Activated CD4-positive, alpha-beta T cell treated with anti-CD3 and anti-CD28 coated beads, Interleukin-2, amount 50 U/mL, for 24 hours (primary cell): ENCODE measurements around the gene C3orf18.

Experiments used
- DNase-seq, 2 donors: peaks; one replicate each; pipeline ENCODE4 v3.0.0-alpha.2; 2020; ENCODE audit warnings: low read depth in 1 of 2, low spot score in 1 of 2

Gene C3orf18

DNA sequence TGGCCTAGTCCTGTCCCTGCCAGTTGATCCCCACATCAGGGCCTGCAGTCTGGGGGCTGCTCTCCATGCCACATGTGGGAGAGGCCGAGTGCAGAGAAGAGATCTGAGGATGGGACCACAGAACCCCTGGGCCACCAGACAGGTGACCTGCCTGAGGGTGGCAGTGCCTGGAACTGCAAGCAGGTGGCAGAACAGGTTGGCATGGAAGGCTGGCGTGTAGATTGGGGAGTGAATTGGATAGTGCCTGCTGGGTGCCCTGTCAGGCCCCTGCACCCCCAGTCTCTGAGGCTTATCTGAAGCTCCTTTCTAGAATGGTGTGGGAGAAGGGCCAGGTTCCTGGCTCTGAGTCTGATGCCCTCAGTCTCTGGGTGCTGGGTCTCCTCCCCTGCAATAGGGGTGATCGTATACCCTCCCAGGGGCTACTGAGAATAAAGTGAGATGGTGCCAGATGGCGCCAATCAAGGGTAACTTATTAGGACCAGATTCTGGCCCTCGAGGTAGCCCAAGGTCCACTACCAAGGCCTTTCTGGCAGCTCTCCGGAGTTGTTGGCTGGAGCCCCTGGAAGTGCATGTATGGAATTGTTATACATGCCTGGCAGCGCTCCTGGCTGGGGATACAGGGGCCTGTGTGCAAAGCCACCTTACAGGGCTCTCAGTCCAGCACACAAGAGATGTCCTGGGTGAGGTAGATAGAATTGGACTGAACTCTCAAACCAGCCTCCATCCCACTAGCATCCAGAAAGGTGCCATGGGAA lies 15.7 kb downstream of the C3orf18 start:
- no peak for DNase-seq

DNA sequence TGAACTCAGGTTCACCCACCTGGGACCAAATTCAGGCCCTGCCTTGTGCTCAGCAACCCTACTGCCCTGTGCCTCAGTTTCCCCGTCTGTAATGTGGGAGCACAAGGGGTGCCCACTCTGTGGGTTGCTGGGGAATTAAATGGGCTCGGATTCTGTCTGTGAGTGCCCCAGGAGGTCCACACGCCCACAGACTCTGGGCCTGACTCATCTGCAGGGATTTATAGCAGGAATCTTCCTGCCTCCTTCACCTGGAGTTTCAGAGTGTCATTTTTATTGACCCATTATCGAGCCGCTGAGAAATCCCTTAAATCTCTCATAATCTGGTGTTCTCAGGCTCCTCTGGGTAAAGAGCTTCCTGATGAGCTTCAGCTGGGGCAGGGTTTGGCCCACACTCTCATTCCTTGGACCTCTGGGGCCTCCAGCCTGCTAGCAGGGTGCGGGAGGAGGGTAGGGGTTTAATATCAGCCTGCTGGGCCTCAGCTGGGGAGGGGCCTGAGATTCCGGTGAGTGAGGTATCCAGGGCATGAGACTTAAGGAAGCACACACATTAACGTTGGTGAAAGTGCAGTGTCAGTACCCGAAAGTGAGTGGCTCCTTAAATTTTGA lies 16.4 kb downstream of the C3orf18 start:
- no peak for DNase-seq

DNA sequence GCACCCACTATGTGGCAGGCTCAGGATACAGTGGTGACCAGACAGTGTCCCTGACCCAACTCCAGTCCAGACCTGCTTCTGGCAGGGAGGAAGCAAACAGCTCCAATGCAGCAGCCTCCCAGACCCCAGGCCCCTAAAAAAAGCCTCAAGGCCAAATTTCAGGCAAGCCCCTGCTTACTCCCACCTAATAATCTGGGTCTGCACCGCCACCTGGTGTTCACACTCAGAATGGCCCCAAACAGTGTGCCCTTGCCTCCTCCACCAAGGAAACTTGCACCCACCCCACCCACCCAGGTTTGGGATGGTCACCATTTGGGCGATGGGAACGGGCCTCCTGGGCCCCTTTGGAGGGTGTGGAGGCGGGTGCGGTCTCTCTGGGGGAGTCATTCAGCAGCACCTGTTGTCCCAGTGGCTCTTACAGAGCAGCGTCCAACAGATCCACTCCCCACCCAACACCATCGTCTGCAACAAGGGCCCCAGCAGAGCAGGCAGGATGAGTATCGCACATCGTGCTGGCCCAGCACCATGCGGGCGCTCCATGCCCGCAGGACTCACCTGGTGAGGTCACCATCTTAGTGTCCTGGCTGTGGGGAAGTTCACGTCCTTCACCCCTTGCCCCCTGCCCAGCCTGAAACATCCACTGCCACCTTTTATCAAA lies 17.3 kb downstream of the C3orf18 start:
- DNase-seq = peak; percentile 37 to 51

DNA sequence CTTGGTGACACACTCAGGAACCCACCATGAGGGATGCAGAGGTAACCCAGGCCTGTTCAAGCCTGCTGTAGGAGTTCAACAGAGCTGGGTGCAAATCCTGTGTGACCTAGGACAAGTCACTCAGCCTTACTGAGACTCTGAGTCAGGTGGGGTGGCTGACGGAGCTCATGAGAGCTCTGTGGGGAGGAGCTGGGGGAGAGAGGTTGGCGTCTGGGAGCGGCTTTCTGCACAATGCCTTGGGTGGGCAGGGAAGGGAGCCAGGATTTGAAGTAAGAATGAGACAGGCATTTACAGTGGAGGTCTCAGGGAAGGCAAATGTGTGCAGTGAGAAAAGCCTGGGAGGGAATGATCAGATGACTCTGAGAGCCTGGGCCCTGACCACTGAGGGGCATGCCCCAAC lies 18.3 kb downstream of the C3orf18 start:
- DNase-seq = no peak

DNA sequence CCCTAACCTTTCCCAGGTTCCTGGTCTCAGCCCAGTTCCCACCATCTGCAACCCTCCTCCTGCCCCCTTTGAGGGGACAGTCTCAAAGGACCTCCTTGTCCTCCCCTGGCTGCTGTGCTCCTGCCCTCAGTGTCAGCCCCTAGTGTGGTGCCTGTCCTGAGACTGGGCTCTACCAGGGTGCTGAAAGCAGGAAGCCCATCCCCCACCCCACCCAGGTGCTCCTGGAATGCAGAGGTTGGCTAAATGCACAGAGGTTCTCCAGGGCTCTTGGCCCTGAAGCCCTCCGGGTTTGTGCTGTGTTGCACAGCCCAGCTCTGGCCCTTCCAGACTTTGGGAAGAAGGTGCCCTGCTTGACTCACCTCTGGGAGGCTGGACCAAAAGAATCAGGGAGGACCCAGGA lies 21.8 kb downstream of the C3orf18 start:
- DNase-seq = no peak

DNA sequence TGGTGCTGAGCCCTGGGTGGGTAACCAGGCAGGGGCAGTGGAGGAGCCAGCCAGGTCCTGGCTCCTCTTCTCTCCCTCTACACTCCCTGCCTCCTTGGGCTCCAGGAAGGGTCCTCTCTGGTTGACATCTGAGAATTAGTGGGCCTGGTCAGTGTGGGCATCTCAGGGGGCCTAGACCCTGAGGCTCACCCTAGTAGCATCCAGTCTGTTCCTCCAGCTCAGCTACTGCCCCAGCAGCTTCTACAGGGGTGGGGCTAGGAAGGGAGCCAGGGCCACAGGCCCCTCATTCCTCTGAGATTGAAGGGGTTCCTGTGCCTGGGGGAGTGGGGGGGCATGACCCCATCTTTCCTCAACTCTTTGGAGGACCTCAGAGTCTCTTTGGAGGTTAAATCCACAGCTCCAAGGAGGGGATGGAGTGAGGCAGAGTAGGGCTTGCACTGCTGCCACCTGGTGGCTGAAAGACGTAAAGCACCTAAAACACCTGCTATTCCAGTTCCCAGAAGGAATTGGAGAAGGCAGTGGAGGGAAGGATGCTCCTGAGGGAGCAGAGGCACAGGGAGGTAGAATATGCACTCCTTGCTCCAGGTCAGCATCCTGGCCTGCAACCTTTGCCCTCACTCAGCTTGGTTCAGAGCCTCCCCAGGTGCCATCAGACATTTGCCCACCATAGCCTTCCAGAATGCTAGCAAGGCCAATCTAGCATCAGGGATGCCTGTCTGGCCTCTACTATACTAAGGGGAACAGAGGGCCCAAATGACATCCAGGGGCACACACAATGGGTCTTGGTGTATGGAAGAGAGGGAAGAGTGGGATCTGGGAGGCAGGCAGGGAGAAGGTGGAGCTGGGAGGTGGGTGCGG lies 25.1 kb downstream of the C3orf18 start:
- peak; percentile 45 to 52 for DNase-seq

DNA sequence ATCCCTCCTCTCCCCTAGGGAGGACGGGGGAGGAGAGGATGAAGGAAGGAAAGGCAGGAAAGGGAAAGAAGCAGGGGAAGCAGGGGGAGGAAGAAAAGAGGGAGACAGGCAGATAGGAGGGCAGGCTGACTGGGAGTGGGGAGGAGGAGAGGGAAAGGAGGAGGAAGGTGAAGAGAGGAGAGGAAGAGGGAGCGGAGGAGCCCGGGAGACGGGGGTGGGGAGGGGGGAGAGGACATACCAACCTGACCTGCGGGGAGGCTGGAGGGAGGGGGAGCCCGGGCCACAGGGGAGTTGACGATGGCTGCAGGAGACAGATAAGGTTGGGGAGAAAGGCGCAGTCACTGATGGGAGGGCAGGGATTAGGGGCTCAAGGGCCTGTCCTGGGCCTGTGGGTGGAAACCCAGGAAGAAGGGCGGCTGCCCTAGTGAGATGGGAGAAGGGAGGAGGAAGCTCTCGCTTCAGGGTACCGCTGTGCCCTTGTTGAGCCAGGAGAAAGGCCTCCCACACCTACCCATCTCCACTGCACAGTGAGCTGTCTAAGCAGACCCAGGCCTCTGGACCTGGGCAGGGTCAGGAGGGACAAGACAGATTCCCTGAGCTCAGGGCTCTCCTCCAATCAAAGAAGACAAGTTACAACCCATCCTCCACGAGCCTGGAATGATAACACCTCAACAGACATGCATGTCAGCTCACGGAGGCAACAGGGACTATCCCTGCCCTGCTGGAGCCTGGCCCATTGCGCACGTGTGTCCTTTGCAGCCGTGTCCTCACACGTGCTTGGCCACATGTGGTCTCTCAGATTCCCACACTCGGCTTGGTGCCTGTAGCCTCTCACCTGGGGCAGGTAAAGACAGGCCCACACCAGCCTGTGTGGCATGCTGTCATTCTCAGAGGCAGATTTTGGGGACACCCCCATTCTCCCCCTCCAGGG lies 27.9 kb downstream of the C3orf18 start:
- DNase-seq = no peak

DNA sequence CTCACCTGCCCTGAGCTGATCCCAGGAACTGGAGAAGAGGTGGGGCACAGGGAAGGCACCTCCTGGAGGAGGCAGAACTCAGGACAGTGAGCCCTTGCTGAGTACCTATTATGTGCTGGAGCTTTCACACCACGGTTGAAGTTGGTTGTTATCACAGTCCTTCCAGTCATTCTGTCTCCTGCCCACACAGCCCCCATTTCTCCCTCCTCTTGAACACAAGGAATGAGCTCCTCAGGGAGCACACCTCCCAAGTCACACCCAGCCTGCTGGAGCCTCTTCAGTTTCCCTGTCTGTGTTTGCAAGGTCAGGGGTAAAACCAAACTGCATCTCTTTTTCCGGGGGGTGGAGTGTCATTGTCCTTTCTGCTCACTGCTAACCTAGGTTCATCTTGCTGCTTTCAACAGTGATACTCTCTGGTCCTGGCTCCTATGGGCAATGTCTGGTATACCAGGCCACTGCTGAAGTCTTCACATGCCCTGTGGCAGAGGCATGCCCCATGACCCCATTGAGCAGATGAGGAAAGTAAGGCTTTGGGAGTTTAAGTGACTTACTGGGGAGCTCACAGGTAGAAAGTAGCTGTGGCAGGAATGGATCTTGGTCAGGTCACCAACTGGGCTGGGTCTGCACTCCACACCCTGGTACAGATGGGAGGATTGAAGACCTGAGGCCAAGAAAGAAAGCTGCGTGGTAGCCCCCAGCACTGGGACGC lies 30.0 kb downstream of the C3orf18 start:
- no peak for DNase-seq

DNA sequence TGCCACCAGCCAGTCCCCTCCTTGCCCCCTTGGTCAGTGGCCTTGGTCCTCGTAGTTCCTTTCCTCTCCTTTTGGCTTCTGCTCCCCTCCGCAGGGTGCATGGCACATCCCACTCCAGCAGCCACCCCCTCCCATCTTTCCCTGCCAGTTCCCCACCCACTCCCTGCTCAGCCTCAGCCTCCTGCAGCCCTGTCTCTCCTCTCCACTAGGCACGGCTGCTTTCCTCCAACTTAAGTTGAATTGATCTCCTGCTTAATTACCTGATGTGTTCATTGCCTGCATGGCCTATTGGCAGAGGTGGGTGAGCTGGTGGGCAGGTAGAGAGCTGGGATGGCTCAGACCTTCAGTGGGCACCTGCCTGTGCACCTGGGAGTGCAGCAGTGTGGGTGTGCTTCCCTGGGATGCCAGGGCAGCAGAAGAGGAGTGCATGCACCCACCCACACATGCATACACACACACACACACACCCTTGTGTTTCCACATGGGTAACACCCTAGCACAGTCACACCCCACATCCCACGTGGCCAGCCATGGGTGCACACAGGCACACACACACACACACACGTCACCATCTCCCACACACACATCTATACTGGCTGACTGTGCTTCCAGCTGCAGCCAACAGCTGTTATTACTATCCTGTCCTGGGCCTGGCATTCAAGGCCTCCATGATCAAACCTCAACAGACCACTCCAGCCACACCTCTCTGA lies 30.9 kb downstream of the C3orf18 start:
- no peak for DNase-seq

DNA sequence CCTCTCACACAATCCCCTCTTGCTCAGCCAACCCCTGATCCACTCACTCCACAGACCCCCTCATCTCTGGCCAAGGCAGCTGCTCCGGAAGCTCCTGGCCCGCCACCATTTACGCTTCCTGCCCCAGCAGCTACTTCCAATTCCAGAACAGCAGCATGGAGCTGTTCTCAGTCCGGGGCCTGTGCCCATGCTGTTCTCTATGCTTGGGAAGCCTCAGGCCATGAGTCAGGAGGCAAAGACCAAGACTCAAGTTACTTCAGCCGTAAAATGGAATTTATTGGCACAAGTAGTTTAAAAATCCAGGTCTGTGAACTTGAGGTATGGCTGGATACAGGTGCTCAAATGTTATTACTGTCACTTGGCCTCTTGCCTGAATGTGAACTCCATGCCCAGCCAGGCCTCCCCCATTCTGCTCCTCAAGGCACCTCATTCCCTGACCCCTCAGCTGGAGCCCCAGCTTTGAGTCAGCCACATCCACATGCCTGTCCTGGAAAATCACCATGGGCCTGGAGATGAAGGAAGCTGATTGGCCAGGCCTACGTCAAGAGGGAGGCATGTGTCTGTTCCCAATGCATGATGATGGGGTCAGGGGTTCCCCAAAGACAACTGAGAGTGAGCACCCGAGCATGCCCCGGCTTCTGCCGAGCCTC lies 32.7 kb downstream of the C3orf18 start:
- no peak for DNase-seq

DNA sequence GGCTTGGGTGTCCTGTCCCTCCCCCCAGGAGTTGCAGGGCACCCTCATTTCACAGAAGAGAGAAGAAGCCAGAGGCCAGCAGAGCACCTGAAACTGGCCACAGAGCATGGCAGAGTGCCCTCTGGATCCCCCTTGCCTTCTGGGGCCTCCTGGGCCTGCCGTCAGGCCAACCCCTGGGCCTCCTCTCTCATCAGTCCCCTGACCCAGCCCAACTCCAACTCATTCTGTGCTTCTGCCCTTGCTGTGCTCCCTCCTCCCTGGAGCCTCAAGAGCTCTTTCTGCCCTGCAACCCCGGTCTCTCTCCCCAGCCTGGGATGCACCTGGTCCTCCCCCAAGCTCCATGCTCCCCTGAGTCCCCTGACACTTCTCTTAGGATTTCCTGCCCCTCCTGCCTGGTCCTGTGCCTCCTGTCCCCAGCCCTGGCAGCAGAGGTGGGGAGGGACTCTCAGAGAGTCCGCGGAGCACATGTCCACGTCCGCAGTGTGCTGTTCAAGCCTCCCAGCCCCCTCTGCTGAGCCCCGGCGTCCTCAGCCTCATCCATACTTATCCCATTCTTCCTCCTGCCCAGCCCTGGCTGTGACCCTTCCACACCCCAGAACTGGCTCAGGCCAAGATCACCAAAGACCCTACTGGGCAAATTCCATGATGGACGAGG lies 33.6 kb downstream of the C3orf18 start:
- no peak for DNase-seq

DNA sequence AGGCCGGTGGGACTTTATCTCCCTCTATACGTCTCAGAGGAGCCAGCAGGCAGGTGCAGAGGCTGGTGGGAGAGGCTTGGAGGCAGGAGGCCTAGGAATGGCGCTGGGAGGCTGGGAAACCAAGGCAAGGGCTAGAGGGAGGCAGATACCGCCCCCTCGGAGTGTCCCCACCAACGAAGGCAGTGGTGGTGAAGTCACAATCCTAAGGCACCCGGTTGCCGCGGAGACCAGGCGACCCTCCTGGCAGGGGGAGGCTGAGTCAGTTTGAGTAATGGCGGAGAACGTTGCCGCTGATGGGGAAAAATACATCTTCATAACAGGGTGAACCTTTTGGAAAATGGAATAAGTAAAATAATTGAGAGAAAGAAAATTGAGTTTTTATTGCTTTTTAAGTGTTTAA lies 34.2 kb downstream of the C3orf18 start:
- DNase-seq = no peak

DNA sequence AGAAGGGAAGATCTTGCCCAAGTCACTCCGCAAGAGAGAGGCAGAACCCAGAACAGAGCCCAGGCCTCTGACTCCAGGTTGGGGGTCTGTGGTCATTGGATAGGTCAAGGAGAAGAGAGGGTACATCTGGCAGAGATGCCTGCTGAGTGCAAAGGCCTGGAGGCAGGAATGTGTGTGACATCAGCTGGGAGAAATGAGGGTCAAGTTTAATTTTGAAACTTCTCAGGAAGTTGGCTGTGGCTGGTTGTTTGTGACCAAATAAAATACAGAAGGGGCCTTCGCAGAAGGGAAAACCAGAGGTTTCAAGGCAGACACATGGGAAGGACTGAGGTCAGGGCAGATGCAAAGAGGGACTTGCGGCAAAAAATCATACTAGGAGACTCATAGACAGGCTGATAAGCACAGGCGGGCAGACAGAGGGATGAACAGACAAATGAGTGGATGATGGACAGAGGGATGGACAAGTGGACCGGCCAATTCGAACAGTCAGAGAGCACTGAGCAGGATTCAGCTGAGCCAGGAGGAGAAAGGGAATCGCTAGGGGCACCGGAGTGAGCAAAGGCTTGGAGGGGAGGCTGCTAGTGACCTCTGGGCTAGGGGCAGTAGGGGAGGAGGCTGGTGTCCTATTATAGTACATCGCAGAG lies 35.4 kb downstream of the C3orf18 start:
- DNase-seq = no peak

DNA sequence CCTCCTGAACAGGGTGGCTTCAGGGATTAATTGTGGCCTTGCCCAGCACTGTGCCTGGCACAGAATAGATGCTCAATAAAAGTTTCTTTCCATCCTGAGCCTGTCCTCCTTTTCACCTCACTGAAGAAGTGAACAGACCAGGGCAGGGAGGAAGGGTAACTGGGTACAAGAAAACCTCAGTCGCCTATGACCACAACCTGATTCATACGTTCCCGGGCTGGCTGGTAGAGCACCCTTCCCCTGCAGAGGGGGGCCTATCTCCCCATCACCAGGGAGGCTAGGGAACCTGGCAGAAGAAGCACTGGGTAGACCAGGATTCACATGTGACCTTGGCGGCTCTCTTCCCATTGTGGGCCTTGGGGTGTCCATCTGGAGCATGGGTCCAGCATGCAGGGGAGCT lies 36.3 kb downstream of the C3orf18 start:
- DNase-seq = no peak

DNA sequence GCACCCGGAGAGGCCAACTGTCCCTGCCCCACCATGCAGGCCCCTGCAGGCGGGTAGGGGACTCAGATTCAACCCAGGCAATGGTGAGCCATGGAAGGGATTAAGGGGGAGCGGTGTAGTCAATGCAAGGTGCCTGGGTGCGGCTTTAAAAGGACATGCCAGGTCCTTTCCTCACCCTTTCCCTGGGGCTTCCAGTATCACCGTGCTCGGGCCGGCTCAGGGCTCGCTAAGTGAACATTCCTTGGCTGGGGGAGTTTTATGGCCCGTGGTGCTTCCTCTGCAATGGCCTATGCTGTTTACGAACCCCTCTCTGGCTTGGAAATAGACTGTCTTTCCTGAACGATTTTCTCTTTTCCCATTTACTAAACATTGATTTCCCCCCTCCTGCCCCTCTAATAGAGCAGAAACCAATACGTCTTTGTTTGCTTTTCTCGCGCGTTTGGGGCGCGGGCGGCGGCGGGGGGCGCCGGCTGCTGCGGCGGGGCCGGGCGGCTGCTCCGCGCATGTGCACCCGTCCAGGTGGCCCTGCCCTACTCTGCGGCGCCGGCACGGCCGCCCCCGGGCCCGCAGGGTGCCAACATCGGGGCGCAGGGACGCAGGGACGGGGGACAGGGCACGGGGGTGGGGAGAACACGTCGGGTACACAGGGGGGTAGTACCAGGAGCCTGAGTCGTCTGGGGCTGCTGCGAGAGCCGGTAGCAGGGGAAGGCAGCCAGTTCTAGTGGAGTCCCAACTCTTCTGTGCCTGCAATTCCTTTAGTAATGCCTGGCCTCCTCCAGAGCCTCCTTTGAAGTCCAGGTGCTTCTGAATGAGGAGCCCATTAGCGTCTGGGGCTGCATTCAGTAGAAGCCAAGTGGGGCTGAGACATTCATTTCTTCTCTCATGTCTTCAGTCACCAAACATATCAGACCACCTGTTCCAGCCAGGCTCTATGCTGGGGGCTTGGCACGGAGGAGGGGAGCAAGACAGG lies 37.3 kb downstream of the C3orf18 start:
- no peak for DNase-seq

DNA sequence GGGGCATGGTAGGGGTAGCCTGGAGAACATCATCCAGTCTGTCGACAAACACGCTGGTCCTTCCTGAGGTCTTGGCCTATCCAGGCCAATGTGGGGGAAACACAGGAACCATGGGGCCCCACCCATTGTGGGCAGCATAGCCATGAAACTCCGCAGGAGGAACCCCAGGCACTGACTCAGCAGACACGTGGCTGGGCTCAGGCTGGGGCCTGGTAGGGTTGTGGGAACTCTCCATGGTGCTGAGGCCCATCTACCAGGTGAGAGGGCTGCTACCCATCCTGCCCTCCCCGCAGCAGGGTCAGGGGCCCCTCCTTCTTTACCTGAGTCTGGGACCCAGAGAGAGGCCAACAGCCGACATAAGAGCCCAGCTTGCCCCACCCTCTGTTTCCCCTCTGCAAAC lies 41.6 kb downstream of the C3orf18 start:
- peak; percentile 24 to 46 for DNase-seq
